B cell (primary cell): ENCODE measurements around the gene FGF16. TPM values are rescaled to one million over a fixed set of nuclear protein-coding genes. Genes with fewer than 3 reads are reported as not detected.
"Not testable (repeated sequence)": the region's sequence is repeated elsewhere in the genome, so short reads cannot be mapped to it uniquely, and the experiment has no call there.

Source experiments
- ATAC-seq: fragments of 200-7000 bp; cut with Tn5 transposase; one replicate; pipeline ENCODE4 v1.10.0; 2021; ENCODE audit warnings: low read depth, mild to moderate bottlenecking, moderate number of reproducible peaks, moderate library complexity
- CTCF ChIA-PET: fragments of 350-600 bp; sonication (Branson Sonifier 250); formaldehyde crosslinking; loops from one replicate; lab custom pipeline; 2021; ENCODE audit warnings: antibody characterized with exemption, inconsistent platforms; lab: Charles Lee
- POLR2A ChIA-PET: fragments of 350-600 bp; sonication (Branson Sonifier 250); formaldehyde crosslinking; loops from one replicate; lab custom pipeline; 2021; ENCODE audit warnings: antibody characterized with exemption; lab: Charles Lee
- DNase-seq: peaks from one replicate; pipeline ENCODE4 v3.0.0; 2013
- H2AFZ ChIP-seq: 2 replicates; pipeline ENCODE4 v1.6.1; 2012; ENCODE audit warnings: mild to moderate bottlenecking, low read depth, low read length; ENCODE audit not compliant: insufficient read depth, poor library complexity, severe bottlenecking
- H3K27ac ChIP-seq, 2 donors: 1 replicate in 1 of 2; 2 replicates in 1 of 2; pipeline ENCODE4 v1.5.1; 2012 to 2013; ENCODE audit warnings: low read length in 2 of 2, mild to moderate bottlenecking in 2 of 2, moderate library complexity in 1 of 2
- H3K27me3 ChIP-seq, 4 experiments: fragments of 200-600 bp in 1 of 4; sonication (generic) in 1 of 4; replicated peaks in 1 of 4; 1 replicate in 2 of 4; 2 replicates in 2 of 4; pipeline versions ENCODE4 v1.6.1 to v1.7.0; 2013 to 2016; ENCODE audit warnings: low read length in 3 of 4, mild to moderate bottlenecking in 2 of 4, mixed read lengths in 1 of 4, moderate library complexity in 1 of 4; ENCODE audit not compliant: insufficient read depth in 4 of 4, control insufficient read depth in 3 of 4; ENCODE audit errors: control extremely low read depth in 1 of 4
- H3K36me3 ChIP-seq, 2 experiments: replicated peaks in 1 of 2; 1 replicate in 1 of 2; 2 replicates in 1 of 2; pipeline versions ENCODE4 v1.6.1 to v1.7.1; 2013; ENCODE audit warnings: low read length in 1 of 2; ENCODE audit not compliant: insufficient read depth in 2 of 2, control insufficient read depth in 1 of 2; ENCODE audit errors: control extremely low read depth in 1 of 2, extremely low read depth in 1 of 2
- H3K4me1 ChIP-seq, 2 donors: fragments of 200-600 bp in 1 of 2; sonication (generic) in 1 of 2; 1 replicate in 1 of 2; 2 replicates in 1 of 2; pipeline versions ENCODE4 v1.5.1 to v1.6.1; 2013 to 2017; ENCODE audit warnings: low read length in 2 of 2; ENCODE audit not compliant: control insufficient read depth in 2 of 2, insufficient read depth in 2 of 2
- H3K4me2 ChIP-seq: replicated peaks from 2 replicates; pipeline ENCODE3; 2012; ENCODE audit warnings: mild to moderate bottlenecking, low read depth, low read length; ENCODE audit not compliant: poor library complexity, severe bottlenecking
- H3K4me3 ChIP-seq, 5 experiments: fragments of 200-600 bp in 1 of 5; sonication (generic) in 1 of 5; 1 replicate in 3 of 5; 2 replicates in 2 of 5; pipeline versions ENCODE4 v1.5.1 to v1.7.0; 2011 to 2016; ENCODE audit warnings: low read length in 4 of 5, mild to moderate bottlenecking in 4 of 5, low read depth in 2 of 5, control low read depth in 1 of 5, moderate library complexity in 1 of 5; ENCODE audit not compliant: insufficient read depth in 1 of 5; ENCODE audit errors: control extremely low read depth in 1 of 5, extremely low read depth in 1 of 5
- H3K79me2 ChIP-seq: fragments of 200-600 bp; sonication (generic); one replicate; pipeline ENCODE4 v1.6.0; 2016; ENCODE audit warnings: low read length; ENCODE audit not compliant: control insufficient read depth, insufficient read depth
- H3K9ac ChIP-seq: fragments of 200-600 bp; sonication (generic); 2 replicates; pipeline ENCODE4 v1.6.1; 2017; ENCODE audit warnings: mild to moderate bottlenecking, low read length, moderate library complexity
- H3K9me3 ChIP-seq, 3 donors: one replicate each; pipeline versions ENCODE4 v1.6.1 to v1.7.1; 2013; ENCODE audit warnings: low read length in 2 of 3; ENCODE audit not compliant: control insufficient read depth in 2 of 3, insufficient read depth in 1 of 3; ENCODE audit errors: control extremely low read depth in 1 of 3
- H4K20me1 ChIP-seq: 2 replicates; pipeline ENCODE4 v1.6.0; 2012; ENCODE audit warnings: mild to moderate bottlenecking, low read length; ENCODE audit not compliant: insufficient read depth, control insufficient read depth, poor library complexity, severe bottlenecking
- H3K27ac Mint-ChIP-seq: one replicate; pipeline ENCODE4 v1.8.0; 2021; ENCODE audit warnings: mixed read lengths
- H3K27me3 Mint-ChIP-seq: one replicate; pipeline ENCODE4 v1.8.0; 2021; ENCODE audit warnings: mixed read lengths
- H3K4me1 Mint-ChIP-seq: one replicate; pipeline ENCODE4 v1.8.0; 2021; ENCODE audit warnings: mixed read lengths
- H3K4me3 Mint-ChIP-seq: one replicate; pipeline ENCODE4 v1.8.0; 2021; ENCODE audit warnings: mixed read lengths
- H3K9me3 Mint-ChIP-seq: one replicate; pipeline ENCODE4 v1.8.0; 2022; ENCODE audit warnings: mixed read lengths; ENCODE audit not compliant: insufficient read depth
- CTCF ChIP-seq: fragments of 200-600 bp; IDR thresholded peaks from one replicate; pipeline ENCODE4 v1.8.0; 2022; ENCODE audit warnings: antibody characterized with exemption, mild to moderate bottlenecking
- EZH2 ChIP-seq: IDR thresholded peaks from 2 replicates; pipeline ENCODE4 v1.6.1; 2012; ENCODE audit warnings: borderline replicate concordance, low read depth, mild to moderate bottlenecking, moderate library complexity, low read length; ENCODE audit not compliant: insufficient read depth, poor library complexity, severe bottlenecking
- WGBS: methylation state at CpG from one replicate; pipeline ENCODE4 v1.1.5; 2013; ENCODE audit warnings: missing lambda C conversion rate; ENCODE audit not compliant: insufficient coverage; 5-methylcytosine and 5-hydroxymethylcytosine counted together
- intact Hi-C: fragments of 100-400 bp; cut with micrococcal nuclease; formaldehyde crosslinking; loops from one replicate; pipeline ENCODE4 v1.10.0; 2022
- polyA plus RNA-seq: library from polyadenylated mRNA; depleted of rRNA; stranded (reverse); fragments of >200 nt; gene quantifications from 2 replicates; pipeline ENCODE4 v1.2.3, GENCODE V29; 2012
- total RNA-seq, 2 donors: library from RNA; stranded (reverse); fragments of 120-200 nt in 1 of 2; gene quantifications; 1 replicate in 1 of 2; 2 replicates in 1 of 2; pipeline versions ENCODE4 v1.2.3 to v1.2.4, GENCODE V29; 2013 to 2022

FGF16 gene
- total and polyA plus RNA-seq, 2 donors (not counting 1 experiment from before 2014, with no cell fraction given), result not detected

- intact Hi-C loops, result no loop called here
- Histone ChIP-seq H3K9me3 (no peaks in the 10 kb centered on the region), H3K27me3 (no peaks in the 10 kb centered on the region), H3K27ac (no peak overlapping the region), H3K4me2 (no peak overlapping the region), H3K4me1 (no peaks in the 10 kb centered on the region), H3K79me2 (no peaks in the 10 kb centered on the region), H4K20me1 (no peaks in the 10 kb centered on the region), H2AFZ (no peak overlapping the region), H3K4me3 (no peak overlapping the region), H3K36me3 (no peaks in the 10 kb centered on the region), H3K9ac (no peak overlapping the region)
- no peak overlapping the region for H3K27ac Mint-ChIP-seq
- H3K4me3 Mint-ChIP-seq, result no peak overlapping the region
- TF ChIP-seq CTCF, result no peak
- TF ChIP-seq EZH2, result no peak
- H3K27me3 Mint-ChIP-seq, result no peaks in the 10 kb centered on the region
- DNase-seq (no peak), ATAC-seq (no peak)
- no peaks in the 10 kb centered on the region for H3K4me1 Mint-ChIP-seq
- no CpG with 5 or more reads among the region's 2 CpGs for WGBS
- ChIA-PET POLR2A (no interaction called here), CTCF (no interaction called here)
- H3K9me3 Mint-ChIP-seq, result peaks cover 2% of the 10 kb centered on the region
These were observed 42.8 kb upstream of the FGF16 start for GRCh38 chrX:77404419-77404818.

GRCh38 chrX:77407821-77408220 lies 39.4 kb upstream of the FGF16 start:
- H2AFZ ChIP-seq, intact Hi-C loops, H3K27me3 ChIP-seq, H3K9me3 ChIP-seq, H3K27ac ChIP-seq, DNase-seq, H3K4me2 ChIP-seq, H4K20me1 ChIP-seq, H3K27me3 Mint-ChIP-seq, H3K4me1 ChIP-seq, H3K9me3 Mint-ChIP-seq, H3K4me1 Mint-ChIP-seq, ATAC-seq, H3K9ac ChIP-seq, POLR2A ChIA-PET, H3K79me2 ChIP-seq, H3K27ac Mint-ChIP-seq, H3K4me3 Mint-ChIP-seq, H3K4me3 ChIP-seq, H3K36me3 ChIP-seq, CTCF ChIA-PET: not testable (repeated sequence)
- no CpG with 5 or more reads among the region's 1 CpG for WGBS
